Measurements from ENCODE around the gene SIGLEC10.

DNA sequence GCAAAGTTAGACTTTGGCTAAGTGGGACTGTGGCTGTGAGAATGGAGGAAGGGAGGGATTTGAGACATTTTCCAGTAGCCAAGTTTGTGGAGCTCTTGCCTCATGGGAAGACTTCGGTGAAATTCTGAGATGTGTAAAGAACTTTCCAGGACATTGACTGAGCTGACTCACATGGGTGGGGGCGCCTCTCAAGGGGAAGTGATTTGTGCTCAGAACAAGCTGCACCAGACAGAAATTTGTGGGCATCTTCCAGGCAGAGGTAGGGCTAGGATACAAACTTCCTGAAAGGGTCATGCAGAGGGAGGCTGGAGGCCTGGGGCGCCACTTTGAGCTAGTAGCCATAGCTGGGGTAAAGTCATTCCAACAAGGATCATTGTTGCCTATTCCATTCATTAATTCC lies 9.8 kb upstream of the SIGLEC10 start:
- TF ChIP-seq, protein P1, sequence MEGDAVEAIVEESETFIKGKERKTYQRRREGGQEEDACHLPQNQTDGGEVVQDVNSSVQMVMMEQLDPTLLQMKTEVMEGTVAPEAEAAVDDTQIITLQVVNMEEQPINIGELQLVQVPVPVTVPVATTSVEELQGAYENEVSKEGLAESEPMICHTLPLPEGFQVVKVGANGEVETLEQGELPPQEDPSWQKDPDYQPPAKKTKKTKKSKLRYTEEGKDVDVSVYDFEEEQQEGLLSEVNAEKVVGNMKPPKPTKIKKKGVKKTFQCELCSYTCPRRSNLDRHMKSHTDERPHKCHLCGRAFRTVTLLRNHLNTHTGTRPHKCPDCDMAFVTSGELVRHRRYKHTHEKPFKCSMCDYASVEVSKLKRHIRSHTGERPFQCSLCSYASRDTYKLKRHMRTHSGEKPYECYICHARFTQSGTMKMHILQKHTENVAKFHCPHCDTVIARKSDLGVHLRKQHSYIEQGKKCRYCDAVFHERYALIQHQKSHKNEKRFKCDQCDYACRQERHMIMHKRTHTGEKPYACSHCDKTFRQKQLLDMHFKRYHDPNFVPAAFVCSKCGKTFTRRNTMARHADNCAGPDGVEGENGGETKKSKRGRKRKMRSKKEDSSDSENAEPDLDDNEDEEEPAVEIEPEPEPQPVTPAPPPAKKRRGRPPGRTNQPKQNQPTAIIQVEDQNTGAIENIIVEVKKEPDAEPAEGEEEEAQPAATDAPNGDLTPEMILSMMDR (IDR thresholded peaks at IDR 0.05): no peak
- TF ChIP-seq POLR2A (IDR thresholded peaks at IDR 0.05): no peak
- TF ChIP-seq EP300 (IDR thresholded peaks at IDR 0.05): no peak
